Measurements from ENCODE around the gene AOPEP. TPM values are rescaled to one million over a fixed set of nuclear protein-coding genes. Genes with fewer than 3 reads are reported as not detected.
A peak's percentile ranks its signal among the peaks of the same experiment; 100 is the strongest.

AOPEP gene
- total RNA-seq, 4 donors from 2014 or later, result 149 to 306 (median 193) TPM

DNA sequence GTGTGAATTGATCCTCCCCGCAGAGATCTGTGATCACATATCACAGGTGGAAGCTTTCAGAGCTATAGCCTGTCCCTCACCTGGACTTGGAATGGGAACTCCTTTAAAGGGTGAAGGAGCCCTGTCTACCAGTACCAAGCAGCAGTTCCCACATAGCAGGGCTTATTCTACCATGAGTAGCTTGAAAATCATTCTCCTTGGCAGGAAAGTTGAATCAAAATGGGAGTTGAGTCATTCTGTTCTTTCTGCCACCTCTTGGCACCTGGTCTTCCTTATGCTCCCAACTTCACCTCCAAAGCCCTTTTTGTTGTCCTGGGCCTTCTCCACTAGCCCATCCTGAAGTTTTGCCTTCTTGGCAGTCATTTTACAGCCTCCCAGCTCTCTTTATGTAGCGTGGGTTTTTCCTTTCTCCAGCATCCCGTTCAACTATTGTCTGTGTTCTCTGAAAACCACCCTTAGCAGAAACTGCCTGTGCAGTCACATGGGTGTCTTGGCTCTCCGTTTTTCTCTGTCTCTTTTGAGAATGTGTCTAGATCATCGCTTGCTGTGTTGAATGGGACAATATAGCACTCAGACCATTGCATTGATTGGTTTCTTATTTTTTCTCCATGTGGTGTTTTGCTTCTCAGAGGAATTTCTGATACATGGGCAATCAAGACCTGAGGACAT, 222.2 kb downstream of the AOPEP start:
- Histone ChIP-seq H3K27ac (peak overlapping the region; percentile 46), H3K9me3 (no peaks in the 10 kb centered on the region), H3K27me3 (no peaks in the 10 kb centered on the region), H3K4me3 (no peak overlapping the region), H3K4me1 (peaks cover 65% of the 10 kb centered on the region), H3K36me3 (no peaks in the 10 kb centered on the region)
- WGBS, result 66% methylated on average over 5 of the region's 5 CpGs
- no peak for TF ChIP-seq POLR2A (IDR thresholded peaks at IDR 0.05)
- TF ChIP-seq, protein P1, sequence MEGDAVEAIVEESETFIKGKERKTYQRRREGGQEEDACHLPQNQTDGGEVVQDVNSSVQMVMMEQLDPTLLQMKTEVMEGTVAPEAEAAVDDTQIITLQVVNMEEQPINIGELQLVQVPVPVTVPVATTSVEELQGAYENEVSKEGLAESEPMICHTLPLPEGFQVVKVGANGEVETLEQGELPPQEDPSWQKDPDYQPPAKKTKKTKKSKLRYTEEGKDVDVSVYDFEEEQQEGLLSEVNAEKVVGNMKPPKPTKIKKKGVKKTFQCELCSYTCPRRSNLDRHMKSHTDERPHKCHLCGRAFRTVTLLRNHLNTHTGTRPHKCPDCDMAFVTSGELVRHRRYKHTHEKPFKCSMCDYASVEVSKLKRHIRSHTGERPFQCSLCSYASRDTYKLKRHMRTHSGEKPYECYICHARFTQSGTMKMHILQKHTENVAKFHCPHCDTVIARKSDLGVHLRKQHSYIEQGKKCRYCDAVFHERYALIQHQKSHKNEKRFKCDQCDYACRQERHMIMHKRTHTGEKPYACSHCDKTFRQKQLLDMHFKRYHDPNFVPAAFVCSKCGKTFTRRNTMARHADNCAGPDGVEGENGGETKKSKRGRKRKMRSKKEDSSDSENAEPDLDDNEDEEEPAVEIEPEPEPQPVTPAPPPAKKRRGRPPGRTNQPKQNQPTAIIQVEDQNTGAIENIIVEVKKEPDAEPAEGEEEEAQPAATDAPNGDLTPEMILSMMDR (IDR thresholded peaks at IDR 0.05), result no peak
- TF ChIP-seq EP300 (IDR thresholded peaks at IDR 0.05), result no peak
- no peak for TF ChIP-seq POLR2AphosphoS5 (IDR thresholded peaks at IDR 0.05)
- DNase-seq (ENCODE audit: low spot score in 2 of 2), result no peak

DNA sequence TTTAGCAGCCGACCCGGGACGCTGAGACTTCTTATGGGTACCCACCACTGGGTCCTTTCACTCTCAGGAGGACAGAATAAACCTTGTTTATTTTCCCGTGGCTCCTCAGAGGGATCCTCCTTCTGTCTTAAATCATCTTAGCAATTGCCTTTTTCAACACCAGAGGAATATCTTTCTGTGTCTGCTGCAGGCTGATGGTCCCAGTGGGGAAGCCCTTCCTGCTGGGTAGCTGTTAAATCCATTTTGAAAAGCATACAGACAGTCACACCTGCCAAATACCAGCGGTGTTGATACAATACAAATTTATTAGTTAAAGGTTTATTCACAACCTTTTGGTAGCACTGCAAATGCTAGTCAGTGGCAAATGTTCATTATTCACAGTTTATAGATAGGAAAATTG, 222.9 kb downstream of the AOPEP start:
- no peak for DNase-seq (ENCODE audit: low spot score in 2 of 2)
- Histone ChIP-seq H3K4me1 (peaks cover 66% of the 10 kb centered on the region), H3K27me3 (no peaks in the 10 kb centered on the region), H3K27ac (no peak overlapping the region), H3K9me3 (no peaks in the 10 kb centered on the region), H3K36me3 (no peaks in the 10 kb centered on the region), H3K4me3 (no peak overlapping the region)
- 77% methylated on average over 5 of the region's 5 CpGs for WGBS
- no peak for TF ChIP-seq POLR2AphosphoS5 (IDR thresholded peaks at IDR 0.05)
- TF ChIP-seq EP300 (IDR thresholded peaks at IDR 0.05), result no peak
- no peak for TF ChIP-seq POLR2A (IDR thresholded peaks at IDR 0.05)
- TF ChIP-seq, protein P1 (IDR thresholded peaks at IDR 0.05), result no peak

DNA sequence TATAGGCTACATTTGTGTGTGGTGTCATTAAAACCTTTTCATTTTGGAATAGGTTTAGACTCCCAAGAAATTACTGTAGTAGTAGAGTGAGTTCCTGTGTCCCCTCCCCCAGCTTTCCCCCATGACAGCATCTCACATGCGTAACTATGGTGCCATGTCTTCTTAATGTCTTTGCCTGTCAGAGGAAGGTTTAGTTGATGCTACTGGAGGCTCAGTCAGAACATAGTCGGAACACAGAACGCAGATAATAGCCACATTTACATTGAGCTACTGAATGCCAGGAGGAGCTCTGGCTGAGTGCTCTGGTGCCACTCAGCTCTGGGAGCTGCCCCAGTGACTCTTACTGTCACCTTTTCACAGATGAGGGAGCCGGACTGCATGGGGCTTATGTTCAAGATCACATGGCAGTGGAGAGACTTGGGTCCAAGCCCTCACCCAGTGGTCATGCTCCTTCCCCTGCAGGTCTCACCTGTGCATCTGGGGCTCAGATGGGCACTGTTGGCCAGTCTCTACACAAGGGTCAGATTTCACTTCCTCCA, 223.6 kb downstream of the AOPEP start:
- Histone ChIP-seq H3K4me3 (no peak overlapping the region), H3K27ac (no peak overlapping the region), H3K4me1 (peaks cover 63% of the 10 kb centered on the region), H3K9me3 (no peaks in the 10 kb centered on the region), H3K36me3 (no peaks in the 10 kb centered on the region), H3K27me3 (no peaks in the 10 kb centered on the region)
- TF ChIP-seq, protein P1 (IDR thresholded peaks at IDR 0.05), result no peak
- TF ChIP-seq POLR2AphosphoS5 (IDR thresholded peaks at IDR 0.05) (no peak), EP300 (IDR thresholded peaks at IDR 0.05) (no peak), POLR2A (IDR thresholded peaks at IDR 0.05) (no peak)
- DNase-seq (ENCODE audit: low spot score in 2 of 2), result no peak
- 93% methylated on average over 4 of the region's 4 CpGs for WGBS

DNA sequence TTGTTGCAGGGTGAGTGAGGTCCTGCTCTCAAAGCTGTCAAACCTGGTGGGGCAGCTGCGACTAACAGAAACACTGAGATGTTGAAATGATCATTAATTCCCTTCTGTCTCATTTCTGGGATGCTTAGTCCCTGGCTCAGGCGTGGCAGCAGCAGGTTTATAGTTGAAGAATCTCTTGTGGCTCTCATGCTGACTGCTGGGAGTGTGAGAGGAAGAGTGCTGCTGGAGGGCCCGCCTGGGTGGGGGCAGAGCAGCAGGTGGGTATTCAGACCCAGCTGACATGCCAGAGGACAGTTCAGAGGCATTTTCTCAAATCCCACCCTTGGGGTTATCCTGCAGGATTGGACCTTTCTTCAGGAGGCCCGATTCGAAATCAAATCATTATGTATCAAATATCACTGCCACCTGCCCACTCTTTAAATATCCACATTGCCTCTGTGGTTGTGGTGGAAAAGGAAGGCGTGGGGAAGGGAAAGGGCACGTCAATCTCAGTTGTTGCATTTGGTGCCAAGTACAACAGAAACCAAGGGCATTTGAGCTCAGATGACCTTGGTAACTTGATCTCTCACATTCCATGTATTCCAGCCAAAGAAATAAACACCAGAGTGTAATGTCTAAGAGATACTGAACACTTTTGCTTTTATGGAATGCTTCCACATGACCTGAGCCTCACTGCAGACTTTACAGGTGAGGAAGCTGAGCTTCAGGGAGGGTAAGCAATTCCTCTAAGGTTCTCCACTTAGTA, 224.3 kb downstream of the AOPEP start:
- no peak for DNase-seq (ENCODE audit: low spot score in 2 of 2)
- no peaks in the 10 kb centered on the region for H3K9me3 ChIP-seq
- TF ChIP-seq EP300 (IDR thresholded peaks at IDR 0.05) (no peak), POLR2A (IDR thresholded peaks at IDR 0.05) (no peak), POLR2AphosphoS5 (IDR thresholded peaks at IDR 0.05) (no peak)
- TF ChIP-seq, protein P1 (IDR thresholded peaks at IDR 0.05), result no peak
- no peaks in the 10 kb centered on the region for H3K36me3 ChIP-seq
- H3K4me1 ChIP-seq, result peaks cover 57% of the 10 kb centered on the region
- no peak overlapping the region for H3K27ac ChIP-seq
- 55% methylated on average over 7 of the region's 7 CpGs for WGBS
- H3K27me3 ChIP-seq, result no peaks in the 10 kb centered on the region
- no peak overlapping the region for H3K4me3 ChIP-seq

Measured in suprapubic skin (tissue), 4 donors.